Right atrium auricular region (tissue), 2 donors: ENCODE measurements around the gene MYO16. TPM values are rescaled to one million over a fixed set of nuclear protein-coding genes. Genes with fewer than 3 reads are reported as not detected.

ENCODE experiments used
- DNase-seq: peaks from one replicate; pipeline ENCODE4 v3.0.0-alpha.2; 2019; ENCODE audit warnings: low spot score
- H3K27ac ChIP-seq, 2 donors: fragments of 200-600 bp; sonication (generic); 1 replicate in 1 of 2; 2 replicates in 1 of 2; pipeline ENCODE4 v1.5.1; 2016 to 2019
- H3K27me3 ChIP-seq, 2 donors: fragments of 200-600 bp; sonication (generic); one replicate each; pipeline versions ENCODE4 v1.5.1 to v1.6.0; 2017 to 2019
- H3K36me3 ChIP-seq: fragments of 200-600 bp; sonication (generic); one replicate; pipeline ENCODE4 v1.5.1; 2016
- H3K4me1 ChIP-seq, 2 donors: fragments of 200-600 bp; sonication (generic); one replicate each; pipeline versions ENCODE4 v1.5.1 to v1.6.0; 2017 to 2019
- H3K4me3 ChIP-seq, 2 donors: fragments of 200-600 bp; sonication (generic); 1 replicate in 1 of 2; 2 replicates in 1 of 2; pipeline ENCODE4 v1.5.1; 2017 to 2019; ENCODE audit warnings: mild to moderate bottlenecking in 1 of 2, moderate library complexity in 1 of 2
- H3K9me3 ChIP-seq, 2 donors: fragments of 200-600 bp; sonication (generic); one replicate each; pipeline ENCODE4 v1.5.1; 2019
- CTCF ChIP-seq, 2 donors: fragments of 200-600 bp; sonication (generic); IDR thresholded peaks; one replicate each; pipeline ENCODE4 v1.5.1; 2019; ENCODE audit warnings: antibody characterized with exemption in 2 of 2
- total RNA-seq, 2 donors: library from RNA; depleted of rRNA; stranded (reverse); fragments of >200 nt; gene quantifications; one replicate each; pipeline ENCODE4 v1.1.0, GENCODE V29; 2016

The MYO16 gene
- total RNA-seq, 2 donors from 2014 or later, result 1.1 to 1.8 TPM

GRCh38 chr13:109148243-109148642 lies 518.8 kb downstream of the MYO16 start:
- Histone ChIP-seq H3K9me3 (no peaks in the 10 kb centered on the region), H3K4me1 (no peaks in the 10 kb centered on the region), H3K27ac (no peak overlapping the region), H3K27me3 (no peaks in the 10 kb centered on the region), H3K36me3 (no peaks in the 10 kb centered on the region), H3K4me3 (no peak overlapping the region)
- no peak for TF ChIP-seq CTCF (IDR thresholded peaks at IDR 0.05)
- DNase-seq, result no peak

- Histone ChIP-seq H3K4me3 (no peak overlapping the region), H3K27ac (no peak overlapping the region), H3K4me1 (no peaks in the 10 kb centered on the region), H3K36me3 (no peaks in the 10 kb centered on the region), H3K27me3 (no peaks in the 10 kb centered on the region), H3K9me3 (no peaks in the 10 kb centered on the region)
- TF ChIP-seq CTCF (IDR thresholded peaks at IDR 0.05), result no peak
- DNase-seq, result no peak
Measured at GRCh38 chr13:109150696-109151095, 521.3 kb downstream of the MYO16 start.

GRCh38 chr13:109151255-109151654 lies 521.8 kb downstream of the MYO16 start:
- Histone ChIP-seq H3K4me1 (no peaks in the 10 kb centered on the region), H3K4me3 (no peak overlapping the region), H3K27me3 (no peaks in the 10 kb centered on the region), H3K9me3 (no peaks in the 10 kb centered on the region), H3K36me3 (no peaks in the 10 kb centered on the region), H3K27ac (no peak overlapping the region)
- TF ChIP-seq CTCF (IDR thresholded peaks at IDR 0.05), result no peak
- no peak for DNase-seq

- TF ChIP-seq CTCF (IDR thresholded peaks at IDR 0.05), result no peak
- Histone ChIP-seq H3K27me3 (no peaks in the 10 kb centered on the region), H3K4me1 (no peaks in the 10 kb centered on the region), H3K27ac (no peak overlapping the region), H3K36me3 (no peaks in the 10 kb centered on the region), H3K4me3 (no peak overlapping the region), H3K9me3 (no peaks in the 10 kb centered on the region)
- no peak for DNase-seq
Measured at GRCh38 chr13:109151696-109152095, 522.3 kb downstream of the MYO16 start.

GRCh38 chr13:109152311-109152820 lies 523.0 kb downstream of the MYO16 start:
- no peaks in the 10 kb centered on the region for H3K9me3 ChIP-seq
- no peak overlapping the region for H3K4me3 ChIP-seq
- no peak for TF ChIP-seq CTCF (IDR thresholded peaks at IDR 0.05)
- DNase-seq, result no peak
- H3K36me3 ChIP-seq, result no peaks in the 10 kb centered on the region
- H3K27ac ChIP-seq, result no peak overlapping the region
- no peaks in the 10 kb centered on the region for H3K4me1 ChIP-seq
- H3K27me3 ChIP-seq, result no peaks in the 10 kb centered on the region

- no peak overlapping the region for H3K4me3 ChIP-seq
- H3K36me3 ChIP-seq, result no peaks in the 10 kb centered on the region
- no peak for DNase-seq
- no peaks in the 10 kb centered on the region for H3K4me1 ChIP-seq
- H3K9me3 ChIP-seq, result no peaks in the 10 kb centered on the region
- no peak overlapping the region for H3K27ac ChIP-seq
- no peaks in the 10 kb centered on the region for H3K27me3 ChIP-seq
- no peak for TF ChIP-seq CTCF (IDR thresholded peaks at IDR 0.05)
Measured at GRCh38 chr13:109152941-109153340, 523.5 kb downstream of the MYO16 start.
